Motor neuron (in vitro differentiated cells): ENCODE results near the gene CDK5RAP2. TPM values are rescaled to one million over a fixed set of nuclear protein-coding genes. Genes with fewer than 3 reads are reported as not detected.

Experiments
- ATAC-seq, 8 experiments: fragments of 200-7000 bp; cut with Tn5 transposase; replicated peaks in 6 of 8; 2 replicates each; pipeline ENCODE4 v1.8.0; 2021; ENCODE audit warnings: mild to moderate bottlenecking in 8 of 8, moderate library complexity in 8 of 8
- H3K27ac ChIP-seq, 2 donors: fragments of 250-450 bp; sonication (Bioruptor Pico); 2 replicates each; pipeline ENCODE4 v1.9.0; 2021; ENCODE audit warnings: antibody characterized with exemption in 2 of 2, mild to moderate bottlenecking in 2 of 2, moderate library complexity in 1 of 2
- H3K4me1 ChIP-seq, 2 donors: fragments of 250-450 bp; sonication (Bioruptor Pico); replicated peaks in 1 of 2; 2 replicates each; pipeline ENCODE4 v1.6.1; 2021; ENCODE audit warnings: antibody characterized with exemption in 2 of 2, mild to moderate bottlenecking in 2 of 2, moderate library complexity in 1 of 2
- H3K4me3 ChIP-seq, 5 donors: fragments of 250-450 bp; sonication (Bioruptor Pico); 2 replicates each; pipeline ENCODE4 v1.9.0; 2021; ENCODE audit warnings: antibody characterized with exemption in 5 of 5, mild to moderate bottlenecking in 5 of 5, moderate library complexity in 4 of 5
- WGBS, 10 experiments: fragments of 450-650 bp; shearing (Covaris generic); methylation state at CpG; one replicate each; pipeline ENCODE4 v1.0.0; 2022; 5-methylcytosine and 5-hydroxymethylcytosine counted together
- in situ Hi-C, 9 experiments: fragments of 400-800 bp; cut with MboI; loops; one replicate each; pipeline ENCODE4 v1.15.0; 2021; ENCODE audit warnings: low sequenced_read_pairs in 9 of 9, low pct_unique_long_range_greater_than_20kb in 2 of 9; ENCODE audit not compliant: unreplicated experiment in 9 of 9
- total RNA-seq, 8 experiments: library from RNA; unstranded; fragments of 300-600 nt; gene quantifications; 2 replicates each; pipeline versions ENCODE4 v1.2.3 to v1.2.4, GENCODE V29; 2022

CDK5RAP2 gene
- total RNA-seq, 8 experiments from 2014 or later = 14.1 to 60.0 (median 34.4) TPM

GRCh38 chr9:120611690-120612068 is 31.7 kb upstream of the CDK5RAP2 start:
- Histone ChIP-seq H3K27ac (no peak overlapping the region), H3K4me1 (no peaks in the 10 kb centered on the region), H3K4me3 (no peak overlapping the region)
- WGBS, 10 experiments = 60 to 100% (median 91%) methylated on average over 1 of the region's 1 CpG
- in situ Hi-C loops = no loop called here
- ATAC-seq = no peak

- no peaks in the 10 kb centered on the region for H3K4me1 ChIP-seq
- ATAC-seq = peak in 3 of 8 experiments; percentile 43 to 86 (median 81)
- in situ Hi-C loops = no loop called here
- no peak overlapping the region for H3K27ac ChIP-seq
- H3K4me3 ChIP-seq = no peak overlapping the region
Measured at GRCh38 chr9:120610975-120611689, 31.2 kb upstream of the CDK5RAP2 start.

GRCh38 chr9:120609636-120610035 is 29.7 kb upstream of the CDK5RAP2 start:
- no peak for ATAC-seq
- in situ Hi-C loops = no loop called here
- 50 to 100% (median 89%) methylated on average over 1 to 2 of the region's 2 CpGs for WGBS, 10 experiments
- H3K4me3 ChIP-seq = no peak overlapping the region
- H3K4me1 ChIP-seq = no peaks in the 10 kb centered on the region
- no peak overlapping the region for H3K27ac ChIP-seq

- in situ Hi-C loops = no loop called here
Measured at GRCh38 chr9:120608421-120608820, 28.5 kb upstream of the CDK5RAP2 start.

GRCh38 chr9:120603591-120603990 is 23.6 kb upstream of the CDK5RAP2 start:
- in situ Hi-C loops = no loop called here
- H3K27ac ChIP-seq = no peak overlapping the region
- 60 to 80% (median 70%) methylated on average over 1 of the region's 1 CpG; no CpG with 5 or more reads in 5 of the 10 experiments for WGBS, 10 experiments
- ATAC-seq = no peak
- no peak overlapping the region for H3K4me3 ChIP-seq
- no peaks in the 10 kb centered on the region for H3K4me1 ChIP-seq

More at GRCh38 chr9:120608421-120608820, 28.5 kb upstream of the CDK5RAP2 start:
- H3K4me1 ChIP-seq = no peaks in the 10 kb centered on the region
- no peak for ATAC-seq
- no peak overlapping the region for H3K27ac ChIP-seq
- H3K4me3 ChIP-seq = no peak overlapping the region

GRCh38 chr9:120603010-120603409 is 23.0 kb upstream of the CDK5RAP2 start:
- no peak for ATAC-seq

GRCh38 chr9:120593955-120594277 is 13.9 kb upstream of the CDK5RAP2 start:
- Histone ChIP-seq H3K4me1 (no peaks in the 10 kb centered on the region), H3K4me3 (no peak overlapping the region), H3K27ac (no peak overlapping the region)
- 0 to 100% (median 52%) methylated on average over 1 to 2 of the region's 2 CpGs; no CpG with 5 or more reads in 2 of the 10 experiments for WGBS, 10 experiments
- in situ Hi-C loops = no loop called here
- no peak for ATAC-seq

More at GRCh38 chr9:120603010-120603409, 23.0 kb upstream of the CDK5RAP2 start:
- H3K4me1 ChIP-seq = no peaks in the 10 kb centered on the region
- in situ Hi-C loops = no loop called here
- no peak overlapping the region for H3K27ac ChIP-seq
- H3K4me3 ChIP-seq = no peak overlapping the region
- 85 to 100% (median 100%) methylated on average over 1 of the region's 1 CpG; no CpG with 5 or more reads in 3 of the 10 experiments for WGBS, 10 experiments

GRCh38 chr9:120593250-120593954 is 13.4 kb upstream of the CDK5RAP2 start:
- H3K4me1 ChIP-seq = no peaks in the 10 kb centered on the region
- no peak overlapping the region for H3K27ac ChIP-seq
- peak in 1 of 8 experiments; percentile 42 for ATAC-seq
- 64 to 100% (median 93%) methylated on average over 1 to 5 of the region's 5 CpGs; no CpG with 5 or more reads in 2 of the 10 experiments for WGBS, 10 experiments
- in situ Hi-C loops = no loop called here
- no peak overlapping the region for H3K4me3 ChIP-seq

- H3K4me1 ChIP-seq = no peaks in the 10 kb centered on the region
- WGBS, 10 experiments = 49 to 100% (median 90%) methylated on average over 1 to 5 of the region's 8 CpGs; no CpG with 5 or more reads in 1 of the 10 experiments
- H3K4me3 ChIP-seq = no peak overlapping the region
- in situ Hi-C loops = no loop called here
- no peak overlapping the region for H3K27ac ChIP-seq
- ATAC-seq = no peak
Measured at GRCh38 chr9:120592210-120592609, 12.2 kb upstream of the CDK5RAP2 start.

- ATAC-seq = peak; percentile 25 to 86 (median 64)
Measured at GRCh38 chr9:120587328-120587727, 7.4 kb upstream of the CDK5RAP2 start.

GRCh38 chr9:120583958-120584369 is 4.0 kb upstream of the CDK5RAP2 start:
- H3K4me3 ChIP-seq = no peak overlapping the region
- H3K27ac ChIP-seq = no peak overlapping the region
- in situ Hi-C loops = no loop called here
- WGBS, 10 experiments = 17 to 100% (median 72%) methylated on average over 1 to 3 of the region's 3 CpGs; no CpG with 5 or more reads in 1 of the 10 experiments
- peak in 3 of 8 experiments; percentile 3 to 31 (median 27) for ATAC-seq
- H3K4me1 ChIP-seq = peaks cover 5 to 13% of the 10 kb centered on the region in 2 donors

More at GRCh38 chr9:120587328-120587727, 7.4 kb upstream of the CDK5RAP2 start:
- no peak overlapping the region for H3K4me3 ChIP-seq
- 0 to 56% (median 23%) methylated on average over 1 of the region's 1 CpG; no CpG with 5 or more reads in 4 of the 10 experiments for WGBS, 10 experiments
- H3K27ac ChIP-seq = no peak overlapping the region
- in situ Hi-C loops = no loop called here
- H3K4me1 ChIP-seq = peaks cover 0 to 7% of the 10 kb centered on the region in 2 donors

- peak in 4 of 8 experiments; percentile 9 to 65 (median 21) for ATAC-seq
- 0 to 86% (median 33%) methylated on average over 1 to 13 of the region's 31 CpGs; no CpG with 5 or more reads in 3 of the 10 experiments for WGBS, 10 experiments
Measured at GRCh38 chr9:120579139-120580050, 572 bp downstream of the CDK5RAP2 start.

GRCh38 chr9:120574473-120574872 is 5.5 kb downstream of the CDK5RAP2 start:
- Histone ChIP-seq H3K27ac (no peak overlapping the region), H3K4me3 (no peak overlapping the region), H3K4me1 (peaks cover 6% of the 10 kb centered on the region in 2 donors)
- 60 to 100% (median 90%) methylated on average over 1 to 2 of the region's 2 CpGs; no CpG with 5 or more reads in 1 of the 10 experiments for WGBS, 10 experiments
- ATAC-seq = no peak
- in situ Hi-C loops = no loop called here

More at GRCh38 chr9:120579139-120580050, 572 bp downstream of the CDK5RAP2 start:
- Histone ChIP-seq H3K27ac (peak overlapping the region; percentile 64 to 74), H3K4me1 (peaks cover 8 to 17% of the 10 kb centered on the region in 2 donors), H3K4me3 (peak overlapping the region; percentile 82 to 100 (median 91))
- in situ Hi-C loops = no loop called here
